ENCODE data around the gene LRRC26.
"Not testable (repeated sequence)": the region's sequence is repeated elsewhere in the genome, so short reads cannot be mapped to it uniquely, and the experiment has no call there.

The LRRC26 gene

DNA sequence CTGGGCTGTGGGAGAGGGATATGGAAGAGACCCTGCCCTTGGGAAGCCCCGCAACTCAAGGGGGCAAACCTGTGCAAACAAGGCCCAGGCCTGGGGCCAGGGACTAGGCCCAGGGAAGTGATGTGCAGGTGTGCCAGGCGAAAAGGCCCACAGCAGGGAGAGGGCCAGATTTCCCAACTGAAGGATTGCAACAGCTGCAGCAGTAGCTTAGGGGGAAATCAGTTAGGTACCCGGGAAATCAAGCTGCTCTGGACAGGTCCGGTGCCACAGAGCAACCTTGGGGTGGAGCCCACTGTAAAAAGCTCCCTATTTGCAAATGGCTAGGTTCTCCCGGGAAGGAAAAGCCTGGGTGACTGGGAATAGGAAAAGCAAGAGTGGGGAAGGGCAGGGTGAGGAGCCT is 20.5 kb downstream of the LRRC26 start:
- DNase-seq = no peak

DNA sequence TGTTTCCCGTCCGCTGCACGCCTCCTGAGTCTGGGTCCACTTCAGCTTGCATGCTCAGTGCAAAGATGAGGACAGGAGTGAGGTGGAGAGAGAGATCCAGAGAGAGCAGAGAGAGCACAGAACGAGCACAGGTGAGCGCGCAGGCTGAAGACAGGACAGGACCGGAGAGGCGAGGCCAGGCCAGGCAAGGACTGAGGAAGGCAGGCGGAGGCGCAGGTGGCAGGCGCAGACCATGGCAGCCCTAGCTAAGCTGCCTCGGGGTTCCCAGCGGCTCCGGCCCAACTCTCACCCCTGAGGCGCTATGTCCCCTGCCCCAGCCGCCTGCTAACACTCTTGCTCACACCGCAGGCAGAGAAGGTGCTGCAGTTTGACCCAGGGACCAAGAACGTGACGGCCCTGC is 21.2 kb downstream of the LRRC26 start:
- DNase-seq = no peak

DNA sequence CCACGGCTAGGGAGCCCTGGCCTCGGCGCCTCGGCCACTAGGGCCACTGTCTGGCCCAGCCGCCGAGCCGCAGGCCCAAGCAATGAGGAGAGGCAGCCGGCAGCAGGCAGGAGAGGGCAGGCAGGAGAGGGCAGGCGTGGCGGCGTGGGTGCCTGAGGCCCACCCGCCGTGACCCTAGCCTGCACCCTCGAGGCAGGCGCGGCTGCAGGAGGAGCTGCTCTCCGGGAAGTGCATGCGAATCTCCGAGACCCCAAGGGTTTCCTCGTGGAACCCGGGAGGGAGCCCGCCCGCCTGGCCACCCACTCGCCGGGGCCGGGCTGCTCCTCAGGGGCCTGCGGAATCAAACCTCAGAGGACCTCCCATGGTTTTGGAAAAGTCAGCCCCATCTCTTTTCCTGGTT is 21.6 kb downstream of the LRRC26 start:
- DNase-seq = no peak

DNA sequence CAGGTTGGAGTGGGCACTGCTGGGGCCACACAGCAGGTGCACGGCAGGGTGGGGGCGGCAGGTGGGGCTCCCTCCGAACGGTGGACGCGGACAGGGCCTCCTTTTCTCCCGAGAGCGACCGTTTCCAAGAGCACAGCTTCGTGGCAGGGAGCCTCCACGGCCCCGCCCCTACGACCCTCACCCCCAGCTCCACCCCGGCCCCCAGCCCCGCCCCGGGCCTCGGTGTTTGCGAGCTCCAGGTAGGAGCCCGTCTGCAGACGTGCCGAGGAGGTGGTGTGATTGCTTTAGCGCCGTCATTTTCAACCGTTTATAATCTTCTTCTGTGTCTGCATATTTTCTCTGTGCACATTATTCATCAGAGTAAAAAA is 22.1 kb downstream of the LRRC26 start:
- no peak for DNase-seq

DNA sequence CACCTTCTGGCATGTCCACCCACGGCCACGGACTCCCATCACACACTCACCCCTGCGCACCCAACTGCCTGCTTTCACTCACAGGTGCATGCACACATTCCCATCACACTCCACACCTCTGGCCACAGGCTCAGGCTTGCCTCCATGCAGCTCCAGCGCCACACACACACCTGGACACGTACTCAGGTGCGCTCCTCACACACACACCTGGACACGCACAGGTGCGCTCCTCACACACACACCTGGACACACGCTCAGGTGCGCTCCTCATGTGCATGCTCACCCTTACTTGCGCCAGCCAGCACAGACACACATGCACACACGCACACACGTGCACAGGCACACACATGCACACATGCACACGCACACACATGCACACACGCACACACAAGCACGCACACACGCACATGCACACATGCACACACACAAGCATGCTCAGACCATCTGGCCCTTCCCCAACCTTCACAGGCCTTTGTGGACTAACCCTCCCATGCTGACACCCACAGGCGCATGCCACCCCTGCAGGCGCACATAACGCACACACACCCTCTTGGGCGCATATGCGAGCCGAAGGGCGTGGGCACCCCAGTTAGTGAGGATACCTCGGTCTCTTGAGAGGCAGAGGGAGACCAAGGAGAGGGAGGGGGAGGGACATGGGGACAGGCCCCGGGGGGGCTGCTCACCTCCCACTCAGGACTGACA is 22.6 kb downstream of the LRRC26 start:
- DNase-seq = no peak

DNA sequence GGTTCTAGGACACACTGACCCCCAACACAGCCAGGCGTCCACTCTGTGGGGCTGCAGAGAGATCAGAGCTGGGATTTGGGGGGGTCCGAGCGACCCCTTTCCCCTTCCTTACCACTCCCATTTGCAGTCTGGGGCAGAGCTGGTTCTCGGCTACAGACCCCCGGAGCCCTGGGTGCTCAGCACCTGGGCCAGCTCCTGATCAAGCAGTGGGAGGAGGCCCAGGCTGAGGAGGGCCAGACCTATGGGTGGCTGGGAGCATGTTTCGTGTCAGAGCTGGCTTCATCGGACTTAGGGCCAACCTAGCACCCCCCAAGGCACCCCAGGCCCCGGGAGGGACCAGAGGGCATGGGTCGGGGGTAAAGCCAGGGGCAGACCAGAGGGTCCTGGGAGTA is 23.3 kb downstream of the LRRC26 start:
- DNase-seq = no peak

DNA sequence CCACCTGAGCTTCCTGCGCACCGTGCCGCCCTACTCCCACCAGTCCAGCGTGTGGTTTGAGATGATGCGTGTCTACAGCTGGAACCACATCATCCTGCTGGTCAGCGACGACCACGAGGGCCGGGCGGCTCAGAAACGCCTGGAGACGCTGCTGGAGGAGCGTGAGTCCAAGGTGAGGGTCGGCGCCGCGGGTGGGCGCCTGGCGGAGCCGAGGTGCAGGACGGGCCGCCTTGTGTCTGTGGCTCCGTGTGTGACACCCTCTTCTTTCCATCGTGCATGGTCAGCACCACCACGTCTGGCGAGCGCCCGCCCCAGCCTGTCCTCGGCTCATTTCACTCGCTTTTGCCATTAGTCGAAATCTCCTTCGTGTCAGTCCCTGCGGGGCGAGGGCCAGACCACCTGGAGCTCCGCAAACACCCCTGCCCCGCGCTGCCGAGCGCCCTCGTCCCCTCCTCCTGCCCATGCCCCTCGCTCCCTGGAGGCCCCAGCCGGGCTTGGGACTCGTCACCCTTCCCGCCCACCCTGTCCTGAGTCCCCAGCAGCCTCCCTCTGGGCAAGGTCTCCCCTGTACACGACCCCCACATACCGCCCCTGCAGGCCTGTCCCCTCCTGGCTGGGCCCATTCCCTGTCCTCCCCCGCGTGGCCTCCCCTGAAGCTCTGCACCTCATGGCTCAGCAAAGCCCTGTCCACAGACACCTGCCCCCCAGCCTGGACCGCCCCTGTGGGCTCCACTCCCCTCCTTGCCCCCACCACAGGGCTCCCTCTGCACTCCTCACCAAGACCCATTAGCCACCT is 23.9 kb downstream of the LRRC26 start:
- DNase-seq = no peak

DNA sequence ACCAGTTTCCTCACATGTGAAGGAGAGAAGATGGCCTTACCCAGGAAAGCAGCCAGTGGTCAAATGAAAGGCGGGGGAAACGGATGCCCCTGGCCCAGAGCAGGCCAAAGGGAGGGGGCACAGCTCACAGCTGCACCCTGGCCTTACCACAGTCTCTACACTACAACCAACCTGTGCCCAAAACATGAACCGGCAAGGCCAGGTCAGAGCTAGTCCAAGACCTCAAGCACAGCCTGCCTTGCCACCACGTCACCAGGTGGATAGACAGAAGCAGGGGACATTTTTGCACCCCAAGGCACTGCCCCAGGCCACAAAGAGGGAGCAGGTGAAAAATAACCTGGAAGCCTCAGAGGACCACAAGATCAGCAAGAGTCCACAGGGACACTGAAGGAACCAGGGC is 26.4 kb downstream of the LRRC26 start:
- no peak for DNase-seq

DNA sequence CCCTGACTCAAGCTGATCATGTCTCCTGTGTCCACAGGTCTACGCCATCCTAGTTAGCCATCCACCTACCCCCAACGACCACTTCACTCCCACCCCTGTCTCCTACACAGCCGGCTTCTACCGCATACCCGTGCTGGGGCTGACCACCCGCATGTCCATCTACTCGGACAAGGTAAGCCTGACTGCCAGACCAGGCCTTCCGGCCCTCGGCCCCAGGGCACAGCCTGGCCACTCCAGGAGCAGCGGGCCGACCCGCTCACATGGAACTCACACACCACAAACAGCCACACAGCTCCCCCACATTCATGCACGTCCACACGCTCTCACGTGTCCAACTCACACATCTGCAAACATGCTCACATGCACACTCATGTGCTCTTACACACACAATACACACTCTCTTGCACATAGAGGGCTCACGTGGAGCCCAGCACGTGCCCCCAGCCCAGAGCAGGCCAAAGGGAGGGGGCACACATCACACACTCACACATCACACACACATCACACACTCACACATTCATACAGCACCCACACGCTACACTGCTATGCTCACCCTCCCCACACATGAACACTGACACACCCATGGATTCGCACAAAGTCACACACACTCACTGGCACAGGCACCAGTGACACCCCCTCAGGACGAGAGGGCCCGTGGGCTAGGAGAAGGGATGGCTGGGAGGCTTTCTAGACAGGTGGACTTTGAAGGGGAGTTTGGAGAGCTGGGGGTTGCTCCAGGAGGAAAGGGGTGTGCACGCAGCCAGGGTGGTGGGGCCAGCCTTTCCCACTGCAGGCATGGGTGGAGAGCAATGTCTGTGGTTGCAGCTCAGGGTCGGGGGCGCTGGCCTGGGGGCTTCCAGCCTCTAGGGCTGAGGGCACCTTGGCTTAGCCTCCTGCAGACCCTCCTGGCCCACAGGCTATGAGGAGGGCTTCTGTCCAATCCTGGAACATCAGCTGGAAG is 27.6 kb downstream of the LRRC26 start:
- DNase-seq = no peak

DNA sequence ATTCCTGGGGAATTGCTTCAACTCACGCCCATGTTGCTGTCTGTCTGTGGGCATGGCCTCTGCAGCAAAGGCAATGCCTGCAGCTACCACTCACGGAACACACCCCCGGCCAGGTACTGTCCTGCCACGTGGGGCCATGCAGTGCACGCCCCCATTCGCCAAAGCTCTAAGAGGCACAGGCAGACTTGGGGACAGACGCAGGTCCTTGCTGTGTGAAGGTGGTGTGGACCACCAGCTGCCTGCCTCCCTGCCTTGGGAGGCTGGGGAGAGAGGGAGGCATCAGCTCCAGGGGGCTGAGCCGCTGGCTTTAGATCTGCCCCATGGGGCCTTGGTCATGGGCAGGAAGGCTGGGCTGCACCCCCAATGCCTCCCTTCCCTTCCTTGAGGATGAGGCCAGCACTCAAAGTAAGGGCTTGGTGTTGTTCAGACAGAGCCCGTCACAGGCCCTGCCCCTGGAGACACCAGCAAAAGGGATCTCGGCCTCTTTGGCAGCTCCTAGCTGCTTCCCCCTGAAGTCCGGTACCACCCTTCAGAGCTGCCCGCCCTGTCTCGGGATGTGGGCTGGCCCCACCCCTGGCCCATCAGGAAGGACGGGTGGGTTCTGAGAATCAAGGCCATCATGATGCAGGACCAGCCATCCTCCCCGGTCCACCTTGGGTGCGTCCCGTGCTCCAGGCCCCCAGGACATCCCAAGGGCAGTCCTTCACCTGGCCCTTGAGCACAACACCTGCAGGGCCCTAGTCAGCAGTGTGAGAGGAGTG is 28.6 kb downstream of the LRRC26 start:
- DNase-seq = no peak

DNA sequence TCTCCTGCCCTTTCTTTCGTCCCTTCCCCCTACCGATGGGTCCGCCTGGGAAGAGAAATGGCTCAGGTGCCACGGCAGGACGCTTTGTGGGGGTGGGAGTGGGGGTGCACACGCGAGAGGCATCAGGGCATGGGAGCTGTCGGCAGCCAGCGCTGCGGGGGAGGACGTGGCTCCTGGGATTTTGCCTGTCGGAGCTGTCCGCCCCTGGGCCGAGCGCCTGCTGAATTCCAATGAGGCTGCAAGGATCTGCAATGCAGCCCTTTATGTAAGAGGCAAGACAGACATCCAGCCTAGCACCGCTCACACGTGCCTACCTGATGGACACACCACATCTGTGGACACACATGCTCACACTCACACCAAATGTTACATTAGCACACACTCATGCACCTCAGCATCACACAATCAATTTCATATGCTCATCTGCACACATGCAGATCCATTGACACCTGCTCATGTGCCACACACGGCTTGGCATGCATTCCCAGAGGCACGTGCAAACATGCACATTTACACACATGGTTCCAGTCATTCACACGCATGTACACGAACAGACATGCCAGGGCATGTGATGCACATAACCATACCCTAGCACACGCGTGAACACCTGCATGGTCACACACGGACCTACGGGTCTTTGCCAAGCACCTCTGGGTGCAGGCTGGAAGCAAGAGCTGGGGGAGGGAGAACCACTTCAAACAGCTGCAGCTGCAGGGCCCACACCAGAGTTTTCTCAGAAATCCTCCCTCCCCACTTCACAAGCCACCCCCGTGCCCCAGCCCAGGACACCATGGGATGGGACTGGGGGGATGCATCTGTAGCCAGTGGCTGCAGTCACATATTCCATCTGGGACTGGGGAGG is 29.5 kb downstream of the LRRC26 start:
- no peak for DNase-seq

DNA sequence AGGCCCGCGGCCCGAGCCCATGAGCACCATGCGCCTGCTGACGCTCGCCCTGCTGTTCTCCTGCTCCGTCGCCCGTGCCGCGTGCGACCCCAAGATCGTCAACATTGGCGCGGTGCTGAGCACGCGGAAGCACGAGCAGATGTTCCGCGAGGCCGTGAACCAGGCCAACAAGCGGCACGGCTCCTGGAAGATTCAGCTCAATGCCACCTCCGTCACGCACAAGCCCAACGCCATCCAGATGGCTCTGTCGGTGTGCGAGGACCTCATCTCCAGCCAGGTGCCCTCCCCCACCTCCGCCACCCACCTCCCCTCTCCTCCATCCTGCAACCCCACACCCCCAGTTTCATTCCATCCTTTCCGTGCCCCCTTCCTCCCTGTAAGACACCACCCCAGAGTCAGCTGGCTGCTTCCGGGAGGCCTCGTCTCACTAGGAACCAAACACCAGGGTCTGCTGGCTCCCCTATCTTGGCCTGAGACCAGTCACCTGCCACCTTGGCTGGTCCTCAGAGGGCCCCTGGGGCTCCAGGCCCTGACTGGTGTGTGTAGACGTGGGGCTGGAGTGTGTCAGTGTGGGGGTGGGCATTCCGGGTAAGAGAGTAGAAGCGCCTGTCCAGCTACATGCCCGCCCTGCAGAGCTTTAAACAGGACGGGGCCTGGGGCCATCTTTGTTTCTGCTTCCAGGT is 30.2 kb downstream of the LRRC26 start:
- DNase-seq = no peak

DNA sequence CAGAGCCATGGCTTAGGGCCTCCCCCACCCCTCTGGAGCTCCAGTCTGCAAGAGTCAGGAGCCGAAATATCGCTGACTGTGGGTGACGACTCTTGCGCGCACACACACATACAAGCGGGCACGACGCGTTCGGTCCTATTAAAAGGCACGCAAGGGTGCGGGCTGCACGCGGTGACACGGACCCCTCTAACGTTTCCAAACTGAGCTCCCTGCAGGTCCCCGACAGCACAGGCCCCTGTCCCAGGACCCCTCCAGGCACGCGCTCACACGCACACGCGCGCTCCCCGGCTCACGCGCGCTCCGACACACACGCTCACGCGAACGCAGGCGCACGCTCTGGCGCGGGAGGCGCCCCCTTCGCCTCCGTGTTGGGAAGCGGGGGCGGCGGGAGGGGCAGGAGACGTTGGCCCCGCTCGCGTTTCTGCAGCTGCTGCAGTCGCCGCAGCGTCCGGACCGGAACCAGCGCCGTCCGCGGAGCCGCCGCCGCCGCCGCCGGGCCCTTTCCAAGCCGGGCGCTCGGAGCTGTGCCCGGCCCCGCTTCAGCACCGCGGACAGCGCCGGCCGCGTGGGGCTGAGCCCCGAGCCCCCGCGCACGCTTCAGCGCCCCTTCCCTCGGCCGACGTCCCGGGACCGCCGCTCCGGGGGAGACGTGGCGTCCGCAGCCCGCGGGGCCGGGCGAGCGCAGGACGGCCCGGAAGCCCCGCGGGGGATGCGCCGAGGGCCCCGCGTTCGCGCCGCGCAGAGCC is 31.0 kb downstream of the LRRC26 start, which contains the start of gene GRIN1:
Gene GRIN1 (plus strand): TSS at position 433 of the 746 bp plus-strand sequence. CDS start 333 bp downstream, outside the sequence.
- peak; percentile 21 for DNase-seq

DNA sequence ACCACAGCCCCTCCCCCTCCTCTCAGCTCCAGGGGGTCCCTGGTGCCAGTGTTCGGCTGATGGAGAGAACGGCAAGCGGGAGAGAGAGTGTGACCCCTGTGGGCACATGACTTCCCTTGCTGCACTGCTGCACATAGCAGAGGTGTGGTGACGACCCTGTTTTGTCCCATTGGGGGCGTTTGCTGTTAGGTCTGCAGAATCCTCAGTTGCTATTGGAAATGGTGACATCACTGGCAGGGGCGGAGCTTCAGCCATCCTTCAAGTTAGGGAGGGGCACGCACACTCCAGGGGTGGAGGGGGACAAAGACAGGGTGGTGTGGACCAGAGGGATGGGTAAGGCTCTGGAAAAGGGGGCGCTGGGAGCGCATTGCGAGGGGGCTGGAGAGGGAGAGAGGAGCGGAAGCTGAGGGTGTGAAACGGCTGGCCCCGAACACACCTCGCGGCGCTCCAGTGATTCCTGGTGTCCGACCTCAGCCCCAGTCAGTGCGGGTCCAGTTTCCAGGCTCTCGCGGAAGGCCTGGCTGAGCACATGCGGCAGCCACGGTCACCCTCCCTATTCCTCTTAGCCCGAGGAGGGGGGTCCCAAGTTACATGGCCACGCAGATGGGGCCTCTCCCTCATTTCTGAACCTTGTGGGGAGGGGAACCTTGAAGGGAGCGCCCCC is 31.7 kb downstream of the LRRC26 start:
- no peak for DNase-seq

DNA sequence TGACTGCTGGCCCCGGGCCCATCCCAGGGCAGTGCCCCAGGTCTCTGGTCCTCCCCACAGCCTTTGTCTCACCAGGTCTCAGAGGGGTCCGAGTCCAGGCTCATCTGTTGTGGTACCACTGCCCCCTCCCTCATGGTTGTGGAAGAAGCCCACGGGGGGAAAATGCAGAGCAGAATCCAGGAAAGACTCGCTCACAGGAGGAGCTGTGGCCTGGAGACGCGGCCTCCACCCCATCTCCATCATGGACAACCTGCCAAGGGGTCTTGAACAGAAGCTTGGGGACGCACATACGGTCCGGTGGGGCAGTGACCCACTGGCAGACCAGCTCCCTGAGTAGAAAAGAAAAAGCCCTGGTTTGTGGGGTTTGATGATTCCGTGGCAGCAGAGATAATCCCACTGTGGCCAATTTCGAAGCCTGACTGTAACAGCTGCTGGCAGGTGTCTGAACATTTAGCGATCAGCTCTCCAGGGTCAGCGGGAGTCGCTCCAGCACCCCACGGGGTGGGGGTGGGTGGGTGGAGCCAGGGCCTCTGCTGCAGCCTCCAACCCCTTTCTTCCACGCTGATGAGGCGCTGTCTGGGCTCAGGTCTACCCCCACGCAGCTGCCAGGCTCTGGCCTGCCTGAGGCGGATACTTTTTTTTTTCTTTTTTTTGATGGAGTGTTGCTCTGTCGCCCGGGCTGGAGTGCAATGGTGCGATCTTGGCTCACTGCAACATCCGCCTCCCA is 32.8 kb downstream of the LRRC26 start:
- DNase-seq = no peak

DNA sequence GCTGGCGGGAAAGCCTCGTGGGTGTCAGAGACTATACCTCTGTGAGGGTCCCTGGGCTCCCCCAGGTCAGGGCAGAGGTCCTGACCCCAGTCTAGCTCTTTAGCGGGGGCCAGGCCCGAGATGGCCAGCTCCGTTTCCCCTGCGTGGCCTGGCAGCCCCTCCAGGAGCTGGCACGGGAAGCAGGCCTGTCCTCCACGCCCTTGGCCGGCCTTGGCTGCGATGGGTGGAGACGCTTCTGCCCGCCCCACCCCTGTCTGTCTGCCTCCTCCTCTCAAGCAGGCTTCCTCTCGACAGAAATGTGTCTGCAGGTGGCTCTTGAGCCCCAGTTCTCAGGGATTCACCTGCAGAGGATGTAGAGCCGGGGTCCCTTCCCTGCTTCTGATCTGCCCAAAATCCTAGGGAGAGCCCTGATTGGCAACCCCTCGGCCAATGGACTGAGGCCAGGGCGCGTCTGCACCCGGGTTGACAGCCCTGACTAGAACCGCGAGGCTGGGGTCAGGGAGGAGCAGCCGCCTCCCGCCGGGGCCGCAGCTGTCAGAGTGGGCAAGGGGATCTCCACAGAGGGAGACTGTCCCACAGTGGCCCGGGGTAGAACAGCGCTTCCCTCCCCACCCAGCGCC is 33.5 kb downstream of the LRRC26 start:
- no peak for DNase-seq

DNA sequence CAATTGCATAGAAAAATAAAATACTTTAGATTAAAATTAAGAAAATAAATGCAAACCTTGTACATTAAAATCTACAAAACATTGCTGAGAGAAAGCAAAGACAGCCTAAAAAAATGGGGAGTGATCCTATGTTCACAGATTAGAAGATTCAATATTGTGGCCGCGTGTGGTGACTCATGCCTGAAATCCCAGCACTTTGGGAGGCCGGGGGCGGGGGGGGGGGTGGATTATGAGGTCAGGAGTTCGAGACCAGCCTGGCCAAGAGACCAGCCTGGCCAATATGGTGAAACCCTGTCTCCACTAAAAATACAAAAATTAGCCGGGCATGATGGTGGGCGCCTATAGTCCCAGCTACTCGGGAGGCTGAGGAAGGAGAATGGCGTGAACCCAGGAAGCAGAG is 34.7 kb downstream of the LRRC26 start:
- not testable (repeated sequence) for DNase-seq

DNA sequence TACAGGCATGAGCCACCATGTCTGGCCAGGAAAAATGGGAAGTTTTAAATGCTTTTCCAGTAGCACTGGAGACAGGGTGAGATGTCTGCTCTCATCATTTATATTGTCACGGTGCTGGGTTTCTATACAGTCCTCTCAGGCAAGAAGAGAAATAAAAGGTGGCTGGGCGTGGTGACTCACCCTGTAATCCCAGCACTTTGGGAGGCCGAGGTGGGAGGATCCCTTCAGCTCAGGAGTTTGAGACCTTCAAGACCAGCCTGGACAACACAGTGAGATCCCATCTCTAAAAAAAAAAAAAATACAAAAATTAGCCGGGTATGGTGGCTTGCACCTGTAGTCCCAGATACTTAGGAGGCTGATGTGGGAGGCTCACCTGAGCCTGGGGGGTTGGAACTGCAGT is 35.7 kb downstream of the LRRC26 start:
- DNase-seq = no peak
